ENCODE results near the gene SLC25A10.

SLC25A10 gene, protein sequence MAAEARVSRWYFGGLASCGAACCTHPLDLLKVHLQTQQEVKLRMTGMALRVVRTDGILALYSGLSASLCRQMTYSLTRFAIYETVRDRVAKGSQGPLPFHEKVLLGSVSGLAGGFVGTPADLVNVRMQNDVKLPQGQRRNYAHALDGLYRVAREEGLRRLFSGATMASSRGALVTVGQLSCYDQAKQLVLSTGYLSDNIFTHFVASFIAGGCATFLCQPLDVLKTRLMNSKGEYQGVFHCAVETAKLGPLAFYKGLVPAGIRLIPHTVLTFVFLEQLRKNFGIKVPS

DNA sequence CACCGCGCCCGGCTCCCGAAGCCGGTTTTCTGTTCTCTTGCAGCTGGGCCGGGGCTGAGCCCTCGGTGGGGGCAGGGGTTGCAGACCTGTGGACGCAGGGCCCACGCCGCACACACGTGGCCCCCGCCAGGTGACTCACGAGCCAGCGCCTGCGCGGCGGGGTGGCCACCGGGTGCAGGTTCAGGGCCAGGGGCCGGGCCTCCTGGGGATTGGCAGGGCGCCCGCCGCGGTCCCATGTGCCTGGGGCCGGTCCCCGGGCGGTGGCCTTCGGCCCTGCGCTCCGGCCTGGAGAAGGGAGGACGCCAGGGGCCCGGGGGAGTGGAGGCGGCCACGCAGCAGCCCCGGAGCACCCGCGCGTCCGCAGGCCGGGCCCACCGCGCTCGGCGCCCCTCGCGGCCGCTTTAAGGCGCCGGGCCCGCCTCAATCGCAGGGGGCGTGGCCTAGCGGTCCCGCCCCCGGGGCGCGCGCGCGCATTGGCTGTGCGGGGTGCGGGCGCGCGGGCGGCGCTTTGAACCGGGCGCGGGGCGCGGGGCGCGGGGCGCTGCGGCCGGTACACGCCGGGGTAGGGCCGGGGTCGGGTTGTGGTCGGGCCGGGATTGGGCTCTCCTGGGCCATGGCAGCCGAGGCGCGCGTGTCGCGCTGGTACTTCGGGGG is at the start of gene SLC25A10:
TSS of gene SLC25A10 (plus strand) at position 471 of the 654 bp plus-strand sequence. CDS start at position 614, 143 bp downstream.
- TF ChIP-seq ZNF274 (IDR thresholded peaks at IDR 0.05; ENCODE audit: low read depth, low read length): no peak
- Histone ChIP-seq H3K4me3 (ENCODE audit: insufficient read length, low read depth) (peak within 1 kb of the TSS; percentile 86), H3K4me1 (ENCODE audit: insufficient read depth, insufficient read length) (peaks cover 24% of the 10 kb centered on the region), H3K9me3 (ENCODE audit: insufficient read depth, low read length) (no peaks in the 10 kb centered on the region), H3K36me3 (ENCODE audit: insufficient read depth, insufficient read length, low read length) (peaks cover 35% of the 10 kb centered on the region), H3K9ac (ENCODE audit: insufficient read length, low read depth) (peak within 1 kb of the TSS; percentile 96), H3K27me3 (ENCODE audit: insufficient read depth, insufficient read length) (no peaks in the 10 kb centered on the region)
- peak; percentile 46 for DNase-seq (ENCODE audit: low read depth, low spot score)

DNA sequence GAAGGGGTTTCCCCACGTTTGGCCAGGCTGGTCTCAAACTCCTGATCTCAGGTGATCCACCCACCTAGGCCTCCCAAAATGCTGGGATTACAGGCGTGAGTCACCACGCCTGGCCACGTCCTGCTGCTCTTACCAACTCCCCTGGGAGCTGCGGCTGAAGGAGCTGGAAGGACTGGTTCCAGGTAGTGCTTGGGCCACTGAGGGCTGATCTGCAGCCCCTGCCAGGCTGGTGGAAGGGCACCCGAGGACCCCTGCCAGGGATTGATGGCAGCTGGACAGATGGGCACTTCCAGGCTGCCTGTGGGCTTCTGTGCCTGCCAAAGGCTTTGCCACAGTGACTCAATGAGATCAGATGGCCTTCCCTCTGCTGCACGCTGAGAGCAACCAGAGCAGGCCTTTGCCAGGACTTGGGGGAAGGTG is 48.0 kb upstream of the SLC25A10 start:
- Histone ChIP-seq H3K4me1 (ENCODE audit: insufficient read depth, insufficient read length) (peaks cover 20% of the 10 kb centered on the region), H3K9ac (ENCODE audit: insufficient read length, low read depth) (peak overlapping the region; percentile 54)
- TF ChIP-seq ZNF274 (IDR thresholded peaks at IDR 0.05; ENCODE audit: low read depth, low read length): no peak
- no peak for TF ChIP-seq YY1 (IDR thresholded peaks at IDR 0.05; ENCODE audit: insufficient read depth, insufficient read length)
- TF ChIP-seq SUZ12 (IDR thresholded peaks at IDR 0.05; ENCODE audit: extremely low read depth, insufficient read depth, insufficient read length): no peak

DNA sequence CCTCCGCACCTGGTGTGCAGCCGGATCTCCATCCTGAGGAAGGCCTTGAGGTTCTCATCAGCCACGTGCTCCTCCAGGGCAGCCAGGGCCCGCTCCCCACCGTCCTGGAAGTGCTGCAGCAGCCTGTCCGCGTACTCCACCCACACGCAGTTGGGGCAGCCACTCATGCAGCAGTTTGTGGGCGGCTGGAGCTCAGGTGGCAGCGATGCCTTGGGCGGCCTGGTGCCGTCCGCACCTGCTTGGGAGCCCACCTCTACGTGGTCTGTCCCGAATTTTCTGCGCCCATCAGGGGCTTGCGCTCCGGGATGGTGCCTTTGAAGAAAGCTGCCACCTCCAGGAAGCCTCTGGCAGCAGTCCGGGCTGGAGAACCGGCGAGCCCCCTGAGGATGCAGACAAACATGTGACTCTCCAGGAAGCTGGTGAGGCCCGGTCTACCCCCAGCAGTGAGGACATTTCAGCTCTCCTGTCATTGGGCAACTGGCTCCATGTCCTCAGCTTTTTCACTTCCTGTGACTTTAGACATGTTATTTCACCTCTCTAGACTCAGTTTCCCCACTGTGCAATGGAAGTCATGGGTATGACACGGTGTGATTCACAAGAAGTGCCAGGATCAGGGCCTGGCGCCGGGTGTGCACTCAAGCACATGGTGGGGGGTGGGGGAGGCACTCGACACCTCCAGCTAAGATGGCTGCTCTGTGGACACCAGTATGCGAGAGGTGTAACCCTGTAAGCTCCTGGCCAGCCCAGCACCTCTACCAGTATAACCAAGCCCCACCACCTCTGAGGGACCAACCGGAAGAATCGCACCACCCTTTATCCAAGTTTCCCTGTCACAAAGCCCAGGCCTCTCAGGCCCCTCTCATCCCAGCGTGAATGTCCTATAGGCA is 46.6 kb upstream of the SLC25A10 start:
- Histone ChIP-seq H3K9ac (ENCODE audit: insufficient read length, low read depth) (peak overlapping the region; percentile 100), H3K36me3 (ENCODE audit: insufficient read depth, insufficient read length, low read length) (peaks cover 48% of the 10 kb centered on the region)

More for the DNA sequence above, 48.0 kb upstream of the SLC25A10 start:
- peaks cover 35% of the 10 kb centered on the region for H3K36me3 ChIP-seq (ENCODE audit: insufficient read depth, insufficient read length, low read length)
- H3K27me3 ChIP-seq (ENCODE audit: insufficient read depth, insufficient read length): no peaks in the 10 kb centered on the region
- no peak for DNase-seq (ENCODE audit: low read depth, low spot score)
- no peaks in the 10 kb centered on the region for H3K9me3 ChIP-seq (ENCODE audit: insufficient read depth, low read length)
- no peak overlapping the region for H3K4me3 ChIP-seq (ENCODE audit: insufficient read length, low read depth)

DNA sequence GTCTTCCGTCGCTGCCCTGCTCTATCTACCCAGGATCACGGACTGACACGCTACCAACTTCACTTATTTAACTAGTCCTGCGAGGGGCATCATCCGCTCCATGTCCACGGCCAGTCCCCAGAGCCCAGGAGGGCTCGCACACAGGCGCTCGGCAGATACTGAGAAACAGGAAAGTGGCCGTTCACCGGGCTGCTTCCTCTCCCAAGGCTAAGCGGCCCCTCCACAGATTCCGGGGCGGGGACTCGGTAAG is 46.1 kb upstream of the SLC25A10 start:
- Histone ChIP-seq H3K4me1 (ENCODE audit: insufficient read depth, insufficient read length) (peaks cover 25% of the 10 kb centered on the region), H3K9ac (ENCODE audit: insufficient read length, low read depth) (peak overlapping the region; percentile 100), H3K4me3 (ENCODE audit: insufficient read length, low read depth) (peak overlapping the region; percentile 93), H3K27me3 (ENCODE audit: insufficient read depth, insufficient read length) (no peaks in the 10 kb centered on the region), H3K36me3 (ENCODE audit: insufficient read depth, insufficient read length, low read length) (peaks cover 54% of the 10 kb centered on the region), H3K9me3 (ENCODE audit: insufficient read depth, low read length) (no peaks in the 10 kb centered on the region)
- TF ChIP-seq YY1 (IDR thresholded peaks at IDR 0.05; ENCODE audit: insufficient read depth, insufficient read length): no peak
- no peak for TF ChIP-seq SUZ12 (IDR thresholded peaks at IDR 0.05; ENCODE audit: extremely low read depth, insufficient read depth, insufficient read length)
- TF ChIP-seq ZNF274 (IDR thresholded peaks at IDR 0.05; ENCODE audit: low read depth, low read length): no peak
- DNase-seq (ENCODE audit: low read depth, low spot score): no peak

More for the DNA sequence above, 46.6 kb upstream of the SLC25A10 start:
- Histone ChIP-seq H3K4me1 (ENCODE audit: insufficient read depth, insufficient read length) (peaks cover 25% of the 10 kb centered on the region), H3K4me3 (ENCODE audit: insufficient read length, low read depth) (peak overlapping the region; percentile 93), H3K9me3 (ENCODE audit: insufficient read depth, low read length) (no peaks in the 10 kb centered on the region), H3K27me3 (ENCODE audit: insufficient read depth, insufficient read length) (no peaks in the 10 kb centered on the region)
- DNase-seq (ENCODE audit: low read depth, low spot score): no peak
- TF ChIP-seq SUZ12 (IDR thresholded peaks at IDR 0.05; ENCODE audit: extremely low read depth, insufficient read depth, insufficient read length) (no peak), ZNF274 (IDR thresholded peaks at IDR 0.05; ENCODE audit: low read depth, low read length) (no peak), YY1 (IDR thresholded peaks at IDR 0.05; ENCODE audit: insufficient read depth, insufficient read length) (peak; percentile 34)

DNA sequence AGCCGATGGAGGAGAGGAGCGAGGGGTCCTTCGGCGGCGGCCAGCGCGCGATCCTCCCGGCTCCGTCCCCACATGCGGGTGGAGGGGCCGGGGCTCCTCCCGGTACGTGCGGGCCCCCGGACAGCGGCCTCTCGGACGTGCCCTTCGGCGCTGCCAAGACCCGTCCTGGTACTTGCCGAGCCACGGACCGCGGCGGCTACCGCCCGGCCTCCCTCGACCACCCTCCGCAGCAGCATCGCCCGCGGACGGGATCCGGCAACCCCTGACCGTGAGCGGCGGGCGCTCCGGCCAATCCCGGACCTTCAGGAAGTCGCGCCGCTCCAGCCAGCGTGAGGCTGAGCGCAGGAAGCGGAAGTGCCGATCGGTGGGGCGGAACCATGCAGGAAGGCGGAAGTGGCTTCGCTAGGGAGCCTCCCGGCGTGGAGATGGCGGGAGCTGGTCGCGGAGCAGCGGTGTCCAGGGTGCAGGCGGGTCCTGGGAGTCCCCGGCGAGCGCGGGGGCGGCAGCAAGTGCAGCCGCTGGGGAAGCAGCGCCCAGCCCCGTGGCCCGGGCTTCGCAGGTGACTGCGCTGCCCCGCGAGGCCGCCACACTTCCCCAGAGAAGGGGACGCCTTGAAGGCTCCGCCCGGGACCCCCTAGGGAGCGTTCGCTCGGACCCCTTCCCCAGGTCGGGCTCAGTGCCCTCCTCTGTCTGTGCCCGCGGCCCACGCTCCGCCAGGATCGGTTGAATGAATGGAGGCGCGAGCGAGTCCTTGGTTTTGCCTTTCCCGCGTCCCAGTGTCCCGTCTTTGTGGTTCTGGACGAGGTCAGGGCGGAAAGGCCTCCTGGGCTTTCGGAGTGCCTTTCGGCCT is 45.5 kb upstream of the SLC25A10 start, which contains the start of the genes CCDC137 and OXLD1:
TSS of gene CCDC137 (plus strand) at position 396 of the 850 bp plus-strand sequence. CDS start at position 426, 30 bp downstream.
TSS of gene OXLD1 (minus strand) at position 264 of the 850 bp plus-strand sequence. CDS start at position 236, 28 bp downstream.
- H3K4me1 ChIP-seq (ENCODE audit: insufficient read depth, insufficient read length): peaks cover 25% of the 10 kb centered on the region
- no peaks in the 10 kb centered on the region for H3K9me3 ChIP-seq (ENCODE audit: insufficient read depth, low read length)
- H3K4me3 ChIP-seq (ENCODE audit: insufficient read length, low read depth): peak within 1 kb of the TSS; percentile 93
- H3K9ac ChIP-seq (ENCODE audit: insufficient read length, low read depth): peak within 1 kb of the TSS; percentile 100
- TF ChIP-seq ZNF274 (IDR thresholded peaks at IDR 0.05; ENCODE audit: low read depth, low read length): no peak
- peak; percentile 50 for TF ChIP-seq YY1 (IDR thresholded peaks at IDR 0.05; ENCODE audit: insufficient read depth, insufficient read length)
- H3K27me3 ChIP-seq (ENCODE audit: insufficient read depth, insufficient read length): no peaks in the 10 kb centered on the region
- peak; percentile 87 for DNase-seq (ENCODE audit: low read depth, low spot score)
- H3K36me3 ChIP-seq (ENCODE audit: insufficient read depth, insufficient read length, low read length): peaks cover 59% of the 10 kb centered on the region

DNA sequence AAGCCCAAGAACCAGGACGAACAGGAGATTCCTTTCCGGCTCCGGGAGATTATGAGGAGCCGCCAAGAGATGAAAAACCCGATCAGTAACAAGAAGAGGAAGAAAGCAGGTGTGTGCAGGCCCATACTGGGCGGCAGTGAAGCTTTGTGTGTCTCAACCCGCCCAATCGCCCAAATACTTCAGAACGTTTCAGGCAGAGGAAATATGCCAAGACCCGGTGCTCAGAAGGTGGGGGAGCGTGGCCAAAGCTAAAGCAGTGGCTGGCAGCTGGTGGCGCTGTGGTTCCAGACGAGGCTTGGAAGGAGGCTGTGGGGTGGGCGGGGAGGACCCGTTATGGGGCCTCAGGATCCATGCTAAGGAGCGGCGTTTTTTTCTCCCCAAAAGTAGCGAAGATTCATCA is 44.3 kb upstream of the SLC25A10 start:
- H3K9ac ChIP-seq (ENCODE audit: insufficient read length, low read depth): peak overlapping the region; percentile 77

More for the DNA sequence above, 44.3 kb upstream of the SLC25A10 start:
- TF ChIP-seq SUZ12 (IDR thresholded peaks at IDR 0.05; ENCODE audit: extremely low read depth, insufficient read depth, insufficient read length) (no peak), YY1 (IDR thresholded peaks at IDR 0.05; ENCODE audit: insufficient read depth, insufficient read length) (no peak), ZNF274 (IDR thresholded peaks at IDR 0.05; ENCODE audit: low read depth, low read length) (no peak)
- no peak for DNase-seq (ENCODE audit: low read depth, low spot score)
- H3K4me3 ChIP-seq (ENCODE audit: insufficient read length, low read depth): peak overlapping the region; percentile 24
- no peaks in the 10 kb centered on the region for H3K9me3 ChIP-seq (ENCODE audit: insufficient read depth, low read length)
- H3K36me3 ChIP-seq (ENCODE audit: insufficient read depth, insufficient read length, low read length): peaks cover 71% of the 10 kb centered on the region
- H3K4me1 ChIP-seq (ENCODE audit: insufficient read depth, insufficient read length): peaks cover 28% of the 10 kb centered on the region
- H3K27me3 ChIP-seq (ENCODE audit: insufficient read depth, insufficient read length): no peaks in the 10 kb centered on the region

Measured in NT2/D1 (cell line).